OCI-LY3 (cell line): ENCODE measurements around the gene TRIM28.

Experiments used
- H2AFZ ChIP-seq: fragments of 200-600, 300-600 bp; shearing (Covaris generic); 2 replicates; pipeline ENCODE4 v1.6.0; 2014; ENCODE audit warnings: antibody characterized with exemption, low read depth, low read length
- H3K27ac ChIP-seq: fragments of 200-600, 300-600 bp; sonication (generic); 2 replicates; pipeline ENCODE4 v1.5.1; 2014; ENCODE audit warnings: mild to moderate bottlenecking, low read length, moderate library complexity, mixed read lengths
- H3K27me3 ChIP-seq: fragments of 200-600, 300-600 bp; sonication (generic); 2 replicates; pipeline ENCODE4 v1.6.1; 2014; ENCODE audit warnings: low read depth, low read length, mixed read lengths
- H3K36me3 ChIP-seq: fragments of 200-600, 300-600 bp; sonication (generic); replicated peaks from 2 replicates; pipeline ENCODE3; 2014; ENCODE audit warnings: low read depth, low read length, mixed read lengths
- H3K4me1 ChIP-seq: fragments of 300-600, 200-600 bp; sonication (generic); 2 replicates; pipeline ENCODE4 v1.6.1; 2014; ENCODE audit warnings: low read length, mixed read lengths
- H3K4me2 ChIP-seq: fragments of 200-600, 300-600 bp; sonication (generic); 2 replicates; pipeline ENCODE4 v1.6.1; 2014; ENCODE audit warnings: low read length, mixed read lengths
- H3K4me3 ChIP-seq: fragments of 300-600, 200-600 bp; sonication (generic); 2 replicates; pipeline ENCODE4 v1.5.1; 2014; ENCODE audit warnings: antibody characterized with exemption, mild to moderate bottlenecking, low read length, moderate library complexity
- H3K79me2 ChIP-seq: fragments of 300-600, 200-600 bp; shearing (Covaris generic); 2 replicates; pipeline ENCODE4 v1.6.1; 2014; ENCODE audit warnings: mild to moderate bottlenecking, low read length, mixed read lengths
- H3K9ac ChIP-seq: fragments of 300-600, 200-600 bp; shearing (Covaris generic); 2 replicates; pipeline ENCODE4 v1.6.0; 2014; ENCODE audit warnings: mild to moderate bottlenecking, low read length, moderate library complexity
- H3K9me3 ChIP-seq: fragments of 200-600, 300-600 bp; shearing (Covaris generic); 2 replicates; pipeline ENCODE4 v1.6.1; 2014; ENCODE audit warnings: low read length, mixed read lengths; ENCODE audit not compliant: insufficient read depth
- H4K20me1 ChIP-seq: fragments of 200-600, 300-600 bp; sonication (generic); 2 replicates; pipeline ENCODE4 v1.6.1; 2016; ENCODE audit warnings: low read length, mixed read lengths; ENCODE audit not compliant: insufficient read depth
- EZH2phosphoT487 ChIP-seq: fragments of 200-600 bp; shearing (Covaris generic); IDR thresholded peaks from 2 replicates; pipeline ENCODE4 v1.6.1; 2018; ENCODE audit warnings: antibody characterized with exemption, mixed run types, low read depth
- TF ChIP-seq, protein P1 (sequence below): fragments of 200-600, 300-600 bp; sonication (generic); IDR thresholded peaks from 2 replicates; pipeline ENCODE4 v1.5.1; 2014; ENCODE audit warnings: antibody characterized with exemption, low read length, low read depth

Gene TRIM28

DNA sequence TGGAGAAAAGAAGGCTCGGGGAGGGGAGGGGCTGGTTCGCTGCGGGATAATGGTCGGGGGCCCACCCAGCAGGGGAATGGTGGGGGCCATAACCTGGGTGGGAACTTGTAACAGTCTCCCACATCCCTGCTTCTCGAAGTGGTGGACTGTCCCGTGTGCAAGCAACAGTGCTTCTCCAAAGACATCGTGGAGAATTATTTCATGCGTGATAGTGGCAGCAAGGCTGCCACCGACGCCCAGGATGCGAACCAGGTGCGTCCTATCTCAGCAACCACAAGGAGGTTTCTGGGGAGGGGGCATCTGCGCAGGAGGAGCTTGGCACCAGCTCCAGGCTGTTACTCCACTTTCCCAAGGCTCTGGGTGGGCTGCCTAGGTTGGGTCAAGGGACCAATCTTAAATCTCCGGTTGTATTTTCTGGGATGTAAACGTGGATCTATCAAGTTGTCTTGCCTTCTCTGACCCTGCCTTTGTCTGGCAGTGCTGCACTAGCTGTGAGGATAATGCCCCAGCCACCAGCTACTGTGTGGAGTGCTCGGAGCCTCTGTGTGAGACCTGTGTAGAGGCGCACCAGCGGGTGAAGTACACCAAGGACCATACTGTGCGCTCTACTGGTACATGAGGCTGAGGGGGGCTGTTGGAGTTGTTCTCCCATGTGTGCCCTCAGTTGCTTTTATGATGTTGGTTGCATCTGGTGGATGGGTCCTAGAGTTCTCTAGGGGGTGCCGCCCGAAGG lies 1.6 kb downstream of the TRIM28 start:
- Histone ChIP-seq H3K4me1 (peaks cover 15% of the 10 kb centered on the region), H3K4me2 (peak overlapping the region; percentile 100), H3K27ac (peak overlapping the region; percentile 61), H2AFZ (no peak overlapping the region), H3K9me3 (no peaks in the 10 kb centered on the region), H3K79me2 (peaks cover 62% of the 10 kb centered on the region), H4K20me1 (peaks cover 47% of the 10 kb centered on the region), H3K9ac (peak overlapping the region; percentile 92), H3K36me3 (peaks cover 56% of the 10 kb centered on the region), H3K27me3 (peaks cover 5% of the 10 kb centered on the region), H3K4me3 (peak overlapping the region; percentile 91)
- no peak for TF ChIP-seq EZH2phosphoT487
- TF ChIP-seq, protein P1, sequence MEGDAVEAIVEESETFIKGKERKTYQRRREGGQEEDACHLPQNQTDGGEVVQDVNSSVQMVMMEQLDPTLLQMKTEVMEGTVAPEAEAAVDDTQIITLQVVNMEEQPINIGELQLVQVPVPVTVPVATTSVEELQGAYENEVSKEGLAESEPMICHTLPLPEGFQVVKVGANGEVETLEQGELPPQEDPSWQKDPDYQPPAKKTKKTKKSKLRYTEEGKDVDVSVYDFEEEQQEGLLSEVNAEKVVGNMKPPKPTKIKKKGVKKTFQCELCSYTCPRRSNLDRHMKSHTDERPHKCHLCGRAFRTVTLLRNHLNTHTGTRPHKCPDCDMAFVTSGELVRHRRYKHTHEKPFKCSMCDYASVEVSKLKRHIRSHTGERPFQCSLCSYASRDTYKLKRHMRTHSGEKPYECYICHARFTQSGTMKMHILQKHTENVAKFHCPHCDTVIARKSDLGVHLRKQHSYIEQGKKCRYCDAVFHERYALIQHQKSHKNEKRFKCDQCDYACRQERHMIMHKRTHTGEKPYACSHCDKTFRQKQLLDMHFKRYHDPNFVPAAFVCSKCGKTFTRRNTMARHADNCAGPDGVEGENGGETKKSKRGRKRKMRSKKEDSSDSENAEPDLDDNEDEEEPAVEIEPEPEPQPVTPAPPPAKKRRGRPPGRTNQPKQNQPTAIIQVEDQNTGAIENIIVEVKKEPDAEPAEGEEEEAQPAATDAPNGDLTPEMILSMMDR = no peak

DNA sequence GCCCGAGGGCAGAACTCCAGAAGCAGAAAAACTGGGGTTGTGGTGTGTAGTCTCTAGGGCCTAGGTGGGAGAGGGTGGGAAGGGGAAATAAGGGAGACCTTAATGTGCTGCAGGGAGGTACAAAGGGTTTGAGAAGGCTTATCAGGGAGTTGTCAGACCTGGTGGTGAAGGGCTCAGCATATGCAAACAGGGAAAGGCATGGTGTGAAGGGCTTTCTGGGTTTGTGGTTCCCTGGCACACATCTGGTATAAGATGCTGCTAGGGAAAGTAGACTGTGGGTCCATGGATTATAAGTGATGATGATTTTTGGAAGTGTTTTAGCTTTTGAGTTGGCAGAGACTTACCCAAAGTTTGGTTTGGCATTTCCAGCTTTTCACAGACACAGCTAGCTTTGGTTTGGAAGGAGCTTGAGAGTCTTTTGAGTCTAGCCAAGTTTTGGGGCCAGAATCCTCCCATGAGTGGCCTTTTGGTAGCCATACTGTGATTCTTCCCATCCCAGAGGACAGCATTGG lies 2.2 kb downstream of the TRIM28 start:
- peak overlapping the region; percentile 61 for H3K27ac ChIP-seq
- H2AFZ ChIP-seq = no peak overlapping the region
- H3K36me3 ChIP-seq = peaks cover 62% of the 10 kb centered on the region
- H3K9me3 ChIP-seq = no peaks in the 10 kb centered on the region
- peak overlapping the region; percentile 91 for H3K4me3 ChIP-seq
- TF ChIP-seq, protein P1 = no peak
- no peak for TF ChIP-seq EZH2phosphoT487
- peaks cover 54% of the 10 kb centered on the region for H4K20me1 ChIP-seq
- peak overlapping the region; percentile 100 for H3K4me2 ChIP-seq
- H3K27me3 ChIP-seq = peaks cover 4% of the 10 kb centered on the region
- peak overlapping the region; percentile 92 for H3K9ac ChIP-seq
- peaks cover 68% of the 10 kb centered on the region for H3K79me2 ChIP-seq
- H3K4me1 ChIP-seq = peaks cover 15% of the 10 kb centered on the region

DNA sequence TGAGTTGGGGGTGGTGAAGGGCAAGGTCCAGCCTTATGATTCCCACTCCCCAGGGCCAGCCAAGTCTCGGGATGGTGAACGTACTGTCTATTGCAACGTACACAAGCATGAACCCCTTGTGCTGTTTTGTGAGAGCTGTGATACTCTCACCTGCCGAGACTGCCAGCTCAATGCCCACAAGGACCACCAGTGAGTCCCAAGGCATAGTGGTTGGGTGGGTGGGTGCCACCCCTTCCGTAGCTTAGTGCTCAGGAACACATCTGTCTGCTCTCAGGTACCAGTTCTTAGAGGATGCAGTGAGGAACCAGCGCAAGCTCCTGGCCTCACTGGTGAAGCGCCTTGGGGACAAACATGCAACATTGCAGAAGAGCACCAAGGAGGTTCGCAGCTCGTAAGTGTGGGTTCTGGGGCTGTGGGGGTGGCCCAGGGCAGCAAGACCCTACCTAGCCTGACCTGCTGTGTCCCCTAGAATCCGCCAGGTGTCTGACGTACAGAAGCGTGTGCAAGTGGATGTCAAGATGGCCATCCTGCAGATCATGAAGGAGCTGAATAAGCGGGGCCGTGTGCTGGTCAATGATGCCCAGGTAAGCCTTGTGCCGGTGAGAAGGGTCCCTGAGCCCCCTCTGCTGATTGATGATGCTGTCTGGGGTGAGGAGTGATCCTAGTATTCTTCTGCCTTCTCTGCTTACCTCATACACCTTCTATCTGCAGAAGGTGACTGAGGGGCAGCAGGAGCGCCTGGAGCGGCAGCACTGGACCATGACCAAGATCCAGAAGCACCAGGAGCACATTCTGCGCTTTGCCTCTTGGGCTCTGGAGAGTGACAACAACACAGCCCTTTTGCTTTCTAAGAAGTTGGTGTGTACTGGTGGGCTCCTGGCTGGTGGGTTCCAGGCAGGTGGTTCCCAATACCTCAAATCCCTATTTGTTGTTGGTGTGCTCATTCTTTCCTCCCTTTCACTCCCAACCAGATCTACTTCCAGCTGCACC lies 3.8 kb downstream of the TRIM28 start:
- peaks cover 78% of the 10 kb centered on the region for H3K36me3 ChIP-seq
- peaks cover 71% of the 10 kb centered on the region for H3K79me2 ChIP-seq
- no peaks in the 10 kb centered on the region for H3K9me3 ChIP-seq
- H3K27ac ChIP-seq = no peak overlapping the region
- H4K20me1 ChIP-seq = peaks cover 59% of the 10 kb centered on the region
- H3K4me2 ChIP-seq = no peak overlapping the region
- peaks cover 2% of the 10 kb centered on the region for H3K27me3 ChIP-seq
- no peak for TF ChIP-seq EZH2phosphoT487
- TF ChIP-seq, protein P1 = no peak
- no peak overlapping the region for H3K4me3 ChIP-seq
- H3K4me1 ChIP-seq = peaks cover 15% of the 10 kb centered on the region
- no peak overlapping the region for H2AFZ ChIP-seq
- no peak overlapping the region for H3K9ac ChIP-seq
